Testis (tissue), 2 donors: ENCODE results near the gene EFCAB9.

ENCODE experiments used
- POLR2A ChIP-seq: fragments of 450-650 bp; IDR thresholded peaks from one replicate; pipeline ENCODE4 v1.6.1; 2017; ENCODE audit warnings: antibody characterized with exemption, mild to moderate bottlenecking, moderate library complexity
- TF ChIP-seq, protein P1 (sequence below), 3 experiments: fragments of 450-650 bp in 2 of 3; fragments of 200-600 bp in 1 of 3; sonication (generic) in 1 of 3; IDR thresholded peaks; one replicate each; pipeline ENCODE4 v1.5.1; 2016 to 2019; ENCODE audit warnings: antibody characterized with exemption in 3 of 3, mild to moderate bottlenecking in 2 of 3, moderate library complexity in 1 of 3

DNA sequence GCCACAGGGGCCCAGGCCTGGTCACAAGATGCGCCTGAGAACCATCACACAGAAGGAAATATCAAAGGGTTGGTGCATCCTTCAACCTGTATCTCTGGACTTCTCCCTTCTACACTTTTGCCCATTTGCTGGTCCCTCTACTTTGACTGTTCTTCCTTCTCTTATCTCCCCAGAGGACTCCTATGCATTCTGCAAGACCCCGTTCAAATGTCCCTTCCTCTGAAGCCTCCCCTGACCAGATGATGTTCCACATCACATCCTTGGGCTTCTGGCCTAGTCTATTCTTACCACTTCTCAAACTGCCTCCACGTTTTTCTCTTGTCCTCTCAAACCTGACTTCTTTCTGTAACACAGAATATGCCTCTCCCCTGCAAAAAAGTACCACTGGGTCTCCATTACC lies 40.3 kb upstream of the EFCAB9 start:
- TF ChIP-seq, protein P1, sequence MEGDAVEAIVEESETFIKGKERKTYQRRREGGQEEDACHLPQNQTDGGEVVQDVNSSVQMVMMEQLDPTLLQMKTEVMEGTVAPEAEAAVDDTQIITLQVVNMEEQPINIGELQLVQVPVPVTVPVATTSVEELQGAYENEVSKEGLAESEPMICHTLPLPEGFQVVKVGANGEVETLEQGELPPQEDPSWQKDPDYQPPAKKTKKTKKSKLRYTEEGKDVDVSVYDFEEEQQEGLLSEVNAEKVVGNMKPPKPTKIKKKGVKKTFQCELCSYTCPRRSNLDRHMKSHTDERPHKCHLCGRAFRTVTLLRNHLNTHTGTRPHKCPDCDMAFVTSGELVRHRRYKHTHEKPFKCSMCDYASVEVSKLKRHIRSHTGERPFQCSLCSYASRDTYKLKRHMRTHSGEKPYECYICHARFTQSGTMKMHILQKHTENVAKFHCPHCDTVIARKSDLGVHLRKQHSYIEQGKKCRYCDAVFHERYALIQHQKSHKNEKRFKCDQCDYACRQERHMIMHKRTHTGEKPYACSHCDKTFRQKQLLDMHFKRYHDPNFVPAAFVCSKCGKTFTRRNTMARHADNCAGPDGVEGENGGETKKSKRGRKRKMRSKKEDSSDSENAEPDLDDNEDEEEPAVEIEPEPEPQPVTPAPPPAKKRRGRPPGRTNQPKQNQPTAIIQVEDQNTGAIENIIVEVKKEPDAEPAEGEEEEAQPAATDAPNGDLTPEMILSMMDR (IDR thresholded peaks at IDR 0.05), result no peak
- no peak for TF ChIP-seq POLR2A
